AML-193 (cell line): Measurements from ENCODE around the gene LZTS2.
"Not testable (repeated sequence)": the region's sequence is repeated elsewhere in the genome, so short reads cannot be mapped to it uniquely, and the experiment has no call there.

Experiments used
- DNase-seq, 2 experiments: peaks; one replicate each; lab custom pipeline; 2025; lab: John Stamatoyannopoulos, UW

The LZTS2 gene

DNA sequence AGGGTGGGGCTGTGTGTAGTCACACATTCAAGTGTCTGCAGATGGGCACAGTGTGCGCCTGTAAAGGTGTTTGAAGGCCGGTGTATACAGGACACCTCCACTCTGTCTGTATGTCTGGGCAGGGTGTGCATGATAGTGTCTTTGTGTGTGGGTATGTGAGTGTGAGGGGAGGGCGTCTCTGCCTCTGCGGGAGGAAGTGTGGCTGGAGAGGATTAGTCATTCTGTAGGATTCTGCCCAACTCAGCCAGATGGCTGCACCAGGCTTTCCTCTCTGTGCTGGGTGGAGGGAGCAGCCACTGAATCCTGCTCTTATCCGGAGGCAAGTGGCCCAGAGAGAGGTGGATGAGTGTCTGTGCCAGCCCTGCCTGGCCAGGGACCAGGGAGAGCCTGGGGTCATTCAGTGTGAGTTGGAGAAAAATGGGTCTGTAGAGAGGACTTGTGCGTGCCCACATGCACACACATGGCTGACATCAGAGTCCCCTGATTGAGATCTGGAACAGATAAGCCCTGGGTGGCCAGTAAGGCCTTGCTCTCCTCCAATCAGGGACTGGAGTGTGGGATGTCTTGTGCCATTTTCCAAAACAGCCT, 33.1 kb downstream of the LZTS2 start:
- DNase-seq, result peak; percentile 68 to 71

GRCh38 chr10:101033276-101033675, 33.7 kb downstream of the LZTS2 start:
- no peak for DNase-seq

- not testable (repeated sequence) for DNase-seq
Observed at GRCh38 chr10:101034404-101034803, 34.8 kb downstream of the LZTS2 start.

- no peak for DNase-seq
Observed at GRCh38 chr10:101035314-101035713, 35.7 kb downstream of the LZTS2 start.

GRCh38 chr10:101035916-101036702, 36.5 kb downstream of the LZTS2 start:
- DNase-seq, result no peak

GRCh38 chr10:101036726-101037125, 37.1 kb downstream of the LZTS2 start:
- no peak for DNase-seq

DNA sequence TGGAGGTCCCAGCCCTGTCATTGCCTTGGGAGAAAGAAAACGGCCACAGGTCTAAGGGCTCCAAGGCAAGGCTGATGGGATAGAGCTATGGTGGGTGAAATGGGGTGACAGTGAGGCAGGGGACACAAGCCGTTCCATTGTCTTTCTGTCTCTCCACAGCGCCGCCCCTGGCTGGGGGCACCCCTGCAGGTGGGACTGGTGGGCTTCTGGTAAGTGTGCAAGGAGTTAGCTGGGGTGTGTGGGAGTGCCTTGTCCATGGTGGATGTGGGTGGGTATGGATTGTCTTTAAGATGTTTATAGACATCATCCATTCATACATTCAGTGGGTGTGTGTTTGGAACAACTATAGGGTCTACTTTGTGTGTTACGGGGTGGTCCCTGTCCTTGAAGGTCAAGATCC, 38.9 kb downstream of the LZTS2 start:
- DNase-seq, result no peak

DNA sequence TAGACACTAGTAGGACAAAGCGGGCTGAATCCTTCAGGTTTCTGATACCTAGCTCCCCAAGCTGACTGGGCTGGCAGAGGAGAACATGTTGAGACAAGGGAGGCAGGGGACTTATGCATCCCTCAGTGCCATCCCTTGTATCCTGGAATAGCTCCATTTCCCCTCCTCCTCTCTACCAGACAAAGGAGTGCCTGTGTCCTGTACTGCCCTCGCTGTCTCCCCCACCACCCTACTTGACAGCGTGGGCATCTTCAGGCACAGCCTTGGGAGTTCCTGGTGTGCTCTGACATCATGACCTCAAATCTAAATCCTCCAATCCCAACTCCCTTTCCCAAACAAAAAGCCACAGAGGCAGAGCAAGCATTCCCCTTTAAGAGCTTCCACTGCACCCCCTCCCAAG, 40.5 kb downstream of the LZTS2 start:
- no peak for DNase-seq

DNA sequence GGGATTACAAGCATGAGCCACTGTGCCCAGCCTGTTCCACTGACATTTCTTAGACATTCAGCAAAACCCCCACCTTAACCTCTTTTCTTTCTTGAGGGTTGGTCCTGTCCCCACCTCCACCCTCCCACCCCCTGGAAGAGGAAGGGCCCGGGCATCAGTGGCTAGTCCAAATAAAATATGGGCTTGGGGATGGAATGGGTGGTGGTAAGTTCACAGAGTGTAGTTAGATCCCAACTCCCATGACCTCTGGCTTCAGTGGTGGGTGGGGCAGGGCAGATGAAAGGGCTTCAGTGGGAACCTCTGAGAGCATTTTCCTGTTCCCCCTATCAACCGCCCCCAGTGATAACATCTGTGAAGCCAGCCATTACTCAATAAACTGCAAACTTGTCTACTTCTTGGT, 41.2 kb downstream of the LZTS2 start:
- no peak for DNase-seq

GRCh38 chr10:101041252-101041761, 41.7 kb downstream of the LZTS2 start:
- DNase-seq, result peak; percentile 61 to 70

GRCh38 chr10:101042118-101042517, 42.5 kb downstream of the LZTS2 start:
- no peak for DNase-seq

DNA sequence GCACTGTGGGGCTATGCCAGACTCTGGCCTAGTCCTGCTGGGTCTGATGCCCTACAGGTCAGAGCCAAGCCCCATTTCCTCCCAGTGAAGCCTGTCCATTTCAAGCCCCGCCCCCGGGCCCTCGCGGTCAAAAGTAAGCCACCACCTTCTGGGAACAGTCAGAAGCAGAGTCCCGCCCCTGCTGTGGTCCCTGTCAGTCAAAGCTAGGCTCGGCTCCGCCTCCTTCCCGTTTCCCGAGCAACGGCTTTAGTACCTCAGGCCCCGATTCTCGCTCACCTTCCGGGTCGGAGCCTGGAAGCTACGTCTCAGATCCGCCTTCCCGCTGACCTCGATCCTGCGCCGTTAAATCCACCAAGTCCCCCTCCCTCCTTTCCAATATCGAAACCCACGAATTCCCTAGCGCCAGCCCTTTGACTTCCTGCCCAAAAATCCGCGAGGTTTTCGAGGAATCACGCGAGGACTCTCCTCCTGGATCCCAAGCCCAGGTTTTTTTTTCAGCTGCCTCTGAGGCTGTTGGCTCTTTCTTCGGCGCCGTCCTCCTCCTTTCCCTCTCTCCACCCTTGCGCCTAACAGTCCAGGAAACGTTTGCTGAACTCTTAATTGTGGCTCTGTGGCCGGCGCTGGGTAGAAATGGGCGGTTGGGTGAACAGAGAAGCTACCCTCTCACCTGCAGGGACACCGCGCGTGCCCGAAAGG, 43.2 kb downstream of the LZTS2 start:
- DNase-seq, result peak; percentile 92 to 93

GRCh38 chr10:101043363-101043707, 43.7 kb downstream of the LZTS2 start:
- peak; percentile 25 to 28 for DNase-seq

DNA sequence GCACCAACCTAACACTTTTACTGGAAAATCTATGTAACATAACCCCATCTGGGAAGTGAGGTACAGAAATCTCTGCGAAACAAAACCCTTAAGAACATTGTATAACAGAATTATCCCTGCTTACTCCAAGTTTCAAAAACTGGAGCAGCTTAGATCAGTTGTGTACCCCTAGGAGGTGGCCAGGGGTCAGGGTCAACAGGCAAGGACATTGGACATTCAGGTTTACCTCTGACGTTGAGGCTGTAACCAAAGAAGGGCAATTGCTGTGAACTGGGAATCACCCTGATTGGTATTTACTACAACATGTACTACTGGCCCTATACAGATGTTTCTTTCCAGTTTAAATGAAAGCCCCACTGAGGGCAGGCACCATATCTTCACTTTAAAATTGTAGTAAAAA, 44.5 kb downstream of the LZTS2 start:
- no peak for DNase-seq

- no peak for DNase-seq
Observed at GRCh38 chr10:101046332-101047238, 47.0 kb downstream of the LZTS2 start.

DNA sequence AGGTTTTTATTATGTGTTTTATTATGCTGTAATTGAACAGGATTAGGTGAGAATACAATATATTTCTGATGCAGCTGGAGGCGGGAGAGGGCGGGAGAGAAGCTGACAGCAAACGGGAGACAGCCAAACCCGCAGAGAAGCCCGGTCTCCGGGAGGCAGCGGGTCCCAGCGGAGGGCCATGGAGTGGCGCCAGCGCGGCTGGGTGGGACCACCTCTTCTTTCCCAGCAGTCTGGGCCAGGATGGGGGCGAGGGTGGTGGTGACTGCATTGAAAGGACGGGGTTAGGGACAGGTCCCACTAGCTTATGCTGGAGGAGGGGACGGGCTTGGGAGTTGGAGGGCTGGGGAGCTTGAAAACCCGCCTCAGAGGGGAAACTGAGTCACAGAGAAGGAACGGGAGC, 47.7 kb downstream of the LZTS2 start:
- no peak for DNase-seq

DNA sequence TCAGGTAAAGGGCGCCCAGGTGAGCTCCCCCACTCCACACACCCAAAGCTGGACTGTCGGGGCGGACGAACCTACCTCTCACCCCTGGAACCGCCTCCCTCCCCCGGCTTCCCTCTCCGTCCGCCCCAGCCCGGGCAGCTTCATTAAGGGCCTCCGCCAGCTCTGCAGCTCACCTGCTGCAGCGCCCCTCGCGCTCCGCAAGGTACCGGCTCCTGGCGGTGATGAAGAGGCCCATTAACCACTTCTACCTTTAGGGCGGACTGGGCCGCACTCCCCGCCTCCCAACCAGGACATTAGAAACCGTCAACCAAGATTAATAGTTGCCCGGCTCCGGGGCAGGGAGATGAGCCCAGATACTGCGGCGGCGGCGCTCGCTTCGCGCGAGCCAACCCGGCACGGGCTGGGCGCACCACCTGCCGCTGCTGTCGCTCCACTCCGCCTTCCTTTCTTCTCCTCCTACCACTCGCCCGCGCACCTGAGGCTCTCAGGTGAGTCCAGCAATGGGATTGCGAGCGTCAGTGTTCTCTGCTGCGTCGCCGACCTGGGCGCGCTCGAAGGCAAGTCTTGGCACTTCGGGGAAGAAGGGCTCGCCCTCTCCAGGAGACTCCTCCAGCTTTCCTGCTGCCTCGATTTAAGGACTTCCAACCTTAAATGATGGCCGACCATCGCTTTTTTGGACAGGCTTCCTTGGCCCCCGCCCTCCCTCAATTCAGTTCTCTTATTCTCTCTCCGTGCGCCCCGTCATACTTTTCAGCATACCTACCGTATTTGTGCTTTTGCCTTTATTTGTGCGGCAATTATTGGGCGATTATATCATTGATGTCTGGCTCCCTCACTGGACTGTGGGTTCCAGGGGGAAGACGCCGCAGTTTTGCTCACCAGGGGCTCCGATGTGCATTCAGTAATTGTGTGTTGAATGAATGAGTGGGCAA, 48.6 kb downstream of the LZTS2 start:
- no peak for DNase-seq

- peak; percentile 31 to 41 for DNase-seq
Observed at GRCh38 chr10:101050208-101051069, 50.8 kb downstream of the LZTS2 start.

- DNase-seq, result no peak
Observed at GRCh38 chr10:101052285-101052684, 52.7 kb downstream of the LZTS2 start.

DNA sequence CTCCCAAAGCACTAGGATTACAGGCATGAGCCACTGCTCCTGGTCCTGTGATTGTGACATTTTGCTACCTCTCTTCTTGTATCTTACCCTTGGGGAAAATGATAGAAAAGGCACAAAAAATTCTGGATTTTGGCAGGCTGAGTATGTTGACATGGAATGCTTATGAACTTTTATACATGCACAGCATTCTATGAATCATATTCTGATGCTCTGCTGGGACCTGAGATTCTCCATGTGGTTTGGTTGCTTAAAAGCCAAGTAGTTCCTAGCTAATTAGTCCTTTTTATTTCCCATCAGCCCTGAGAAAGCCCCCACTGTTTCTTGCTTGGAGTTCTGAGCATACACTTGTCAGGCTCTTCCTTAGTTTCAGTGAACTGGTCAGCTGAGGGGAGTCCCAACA, 53.9 kb downstream of the LZTS2 start:
- DNase-seq, result no peak
